PFSK-1 (cell line): ENCODE measurements around the gene NRCAM.

Source experiments
- POLR2AphosphoS5 ChIP-seq: IDR thresholded peaks from 2 replicates; pipeline ENCODE4 v1.6.1; 2012; ENCODE audit warnings: low read depth, mild to moderate bottlenecking, control low read depth, low read length, moderate library complexity
- REST ChIP-seq, 2 experiments: IDR thresholded peaks; 2 replicates each; pipeline versions ENCODE4 v1.6.1 to v1.8.0; 2011 to 2012; ENCODE audit warnings: low read depth in 2 of 2, low read length in 2 of 2, control low read depth in 1 of 2, inconsistent platforms in 1 of 2, mild to moderate bottlenecking in 1 of 2, moderate library complexity in 1 of 2; ENCODE audit not compliant: insufficient read depth in 1 of 2
- SIN3A ChIP-seq: IDR thresholded peaks from 2 replicates; pipeline ENCODE4 v1.6.1; 2012; ENCODE audit warnings: mild to moderate bottlenecking, low read length, moderate library complexity, borderline replicate concordance; ENCODE audit not compliant: insufficient read depth
- TAF1 ChIP-seq: IDR thresholded peaks from 2 replicates; pipeline ENCODE4 v1.6.1; 2012; ENCODE audit warnings: low read length, control low read depth, borderline replicate concordance; ENCODE audit not compliant: insufficient read depth

- TF ChIP-seq POLR2AphosphoS5 (no peak), REST (IDR thresholded peaks at IDR 0.05; ENCODE audit: insufficient read depth in 1 of 2, low read depth in 2 of 2, low read length in 2 of 2) (no peak), SIN3A (no peak), TAF1 (no peak)
Observed at GRCh38 chr7:108211382-108212201, 244.6 kb downstream of the NRCAM start.
